H1 (cell line): Measurements from ENCODE around the gene MAPK4.

Experiments
- CBX8 ChIP-seq: fragments of 300-800, 300-1000 bp; sonication (generic); IDR thresholded peaks from 2 replicates; pipeline ENCODE4 v1.7.1; 2016; ENCODE audit warnings: low read depth, low read length, borderline replicate concordance
- EGR1 ChIP-seq: IDR thresholded peaks from 2 replicates; pipeline ENCODE4 v1.6.1; 2011; ENCODE audit warnings: low read depth, low read length, borderline replicate concordance
- HDAC6 ChIP-seq: IDR thresholded peaks from one replicate; pipeline ENCODE4 v1.7.1; 2012; ENCODE audit warnings: low read depth, mild to moderate bottlenecking, inconsistent platforms, low read length, moderate library complexity
- POLR2A ChIP-seq, 2 experiments: IDR thresholded peaks; 1 replicate in 1 of 2; 2 replicates in 1 of 2; pipeline ENCODE4 v1.6.1; 2011; ENCODE audit warnings: low read depth in 2 of 2, low read length in 2 of 2, mild to moderate bottlenecking in 2 of 2; ENCODE audit errors: control extremely low read depth in 1 of 2
- POLR2AphosphoS5 ChIP-seq: IDR thresholded peaks from 2 replicates; pipeline ENCODE4 v1.6.1; 2011; ENCODE audit warnings: low read depth, low read length
- RAD21 ChIP-seq, 2 experiments: IDR thresholded peaks in 1 of 2; conservative IDR thresholded peaks in 1 of 2; 2 replicates each; pipeline ENCODE4 v1.6.1; 2011; ENCODE audit warnings: low read depth in 2 of 2, low read length in 2 of 2, improper control_type of control experiment in 1 of 2, inconsistent platforms in 1 of 2, mild to moderate bottlenecking in 1 of 2, moderate library complexity in 1 of 2
- SP4 ChIP-seq: IDR thresholded peaks from 2 replicates; pipeline ENCODE4 v1.6.1; 2012; ENCODE audit warnings: low read length, inconsistent platforms
- TAF1 ChIP-seq: IDR thresholded peaks from 2 replicates; pipeline ENCODE4 v1.6.1; 2011; ENCODE audit warnings: mild to moderate bottlenecking, low read depth, low read length
- ZNF274 ChIP-seq: IDR thresholded peaks from 2 replicates; pipeline ENCODE4 v1.7.0; 2012; ENCODE audit warnings: low read length, borderline replicate concordance; ENCODE audit errors: extremely low read depth
- TF ChIP-seq, protein P1 (sequence below): IDR thresholded peaks from 2 replicates; pipeline ENCODE4 v1.6.1; 2012; ENCODE audit warnings: low read length, inconsistent platforms
- TF ChIP-seq, protein P2 (sequence below), 3 experiments: IDR thresholded peaks; 1 replicate in 2 of 3; 2 replicates in 1 of 3; pipeline versions ENCODE4 v1.5.1 to v1.6.1; 2011; ENCODE audit warnings: low read length in 3 of 3, mild to moderate bottlenecking in 3 of 3, inconsistent platforms in 2 of 3, low read depth in 1 of 3, moderate library complexity in 1 of 3; ENCODE audit not compliant: insufficient read depth in 1 of 3; ENCODE audit errors: control extremely low read depth in 1 of 3

DNA sequence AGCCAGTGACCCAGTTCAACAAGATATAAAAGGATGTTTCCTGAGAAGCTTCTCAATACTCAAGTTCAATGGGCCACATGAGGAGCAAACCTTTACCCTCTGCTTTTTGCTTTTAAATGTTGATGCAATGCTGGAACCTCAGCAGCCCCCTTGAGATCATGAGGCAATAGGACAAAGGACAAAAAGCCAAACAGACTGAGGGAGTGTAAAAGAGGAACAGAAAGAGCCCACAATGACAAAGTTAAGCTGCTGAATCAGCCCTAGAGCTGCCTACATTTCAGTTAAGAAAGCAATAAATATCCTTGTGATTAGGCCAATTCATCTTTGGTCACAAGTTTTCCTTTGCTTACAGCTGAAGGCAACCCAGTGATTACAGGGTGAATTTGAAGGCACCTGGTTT, 183.1 kb downstream of the MAPK4 start:
- TF ChIP-seq POLR2A (IDR thresholded peaks at IDR 0.05; ENCODE audit: control extremely low read depth in 1 of 2, low read depth in 2 of 2, low read length in 2 of 2) = no peak
- TF ChIP-seq ZNF274 = no peak
- TF ChIP-seq RAD21 (IDR thresholded peaks at IDR 0.05 in 1 of 2, conservative IDR thresholded peaks at IDR 0.05 in 1 of 2; ENCODE audit: low read depth in 2 of 2, low read length in 2 of 2) = no peak
- no peak for TF ChIP-seq SP4
- TF ChIP-seq EGR1 = no peak
- TF ChIP-seq, protein P1, sequence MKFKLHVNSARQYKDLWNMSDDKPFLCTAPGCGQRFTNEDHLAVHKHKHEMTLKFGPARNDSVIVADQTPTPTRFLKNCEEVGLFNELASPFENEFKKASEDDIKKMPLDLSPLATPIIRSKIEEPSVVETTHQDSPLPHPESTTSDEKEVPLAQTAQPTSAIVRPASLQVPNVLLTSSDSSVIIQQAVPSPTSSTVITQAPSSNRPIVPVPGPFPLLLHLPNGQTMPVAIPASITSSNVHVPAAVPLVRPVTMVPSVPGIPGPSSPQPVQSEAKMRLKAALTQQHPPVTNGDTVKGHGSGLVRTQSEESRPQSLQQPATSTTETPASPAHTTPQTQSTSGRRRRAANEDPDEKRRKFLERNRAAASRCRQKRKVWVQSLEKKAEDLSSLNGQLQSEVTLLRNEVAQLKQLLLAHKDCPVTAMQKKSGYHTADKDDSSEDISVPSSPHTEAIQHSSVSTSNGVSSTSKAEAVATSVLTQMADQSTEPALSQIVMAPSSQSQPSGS = no peak
- TF ChIP-seq HDAC6 = no peak
- TF ChIP-seq, protein P2, sequence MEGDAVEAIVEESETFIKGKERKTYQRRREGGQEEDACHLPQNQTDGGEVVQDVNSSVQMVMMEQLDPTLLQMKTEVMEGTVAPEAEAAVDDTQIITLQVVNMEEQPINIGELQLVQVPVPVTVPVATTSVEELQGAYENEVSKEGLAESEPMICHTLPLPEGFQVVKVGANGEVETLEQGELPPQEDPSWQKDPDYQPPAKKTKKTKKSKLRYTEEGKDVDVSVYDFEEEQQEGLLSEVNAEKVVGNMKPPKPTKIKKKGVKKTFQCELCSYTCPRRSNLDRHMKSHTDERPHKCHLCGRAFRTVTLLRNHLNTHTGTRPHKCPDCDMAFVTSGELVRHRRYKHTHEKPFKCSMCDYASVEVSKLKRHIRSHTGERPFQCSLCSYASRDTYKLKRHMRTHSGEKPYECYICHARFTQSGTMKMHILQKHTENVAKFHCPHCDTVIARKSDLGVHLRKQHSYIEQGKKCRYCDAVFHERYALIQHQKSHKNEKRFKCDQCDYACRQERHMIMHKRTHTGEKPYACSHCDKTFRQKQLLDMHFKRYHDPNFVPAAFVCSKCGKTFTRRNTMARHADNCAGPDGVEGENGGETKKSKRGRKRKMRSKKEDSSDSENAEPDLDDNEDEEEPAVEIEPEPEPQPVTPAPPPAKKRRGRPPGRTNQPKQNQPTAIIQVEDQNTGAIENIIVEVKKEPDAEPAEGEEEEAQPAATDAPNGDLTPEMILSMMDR (IDR thresholded peaks at IDR 0.05; ENCODE audit: control extremely low read depth in 1 of 3, insufficient read depth in 1 of 3, low read depth in 1 of 3, low read length in 3 of 3) = no peak
- no peak for TF ChIP-seq CBX8
- TF ChIP-seq TAF1 = no peak
- no peak for TF ChIP-seq POLR2AphosphoS5
